IMR-90 (cell line): ENCODE results near the gene FOXL3.

Experiments
- CEBPB ChIP-seq: IDR thresholded peaks from 2 replicates; pipeline ENCODE4 v1.6.1; 2012; ENCODE audit warnings: low read depth, low read length, improper control_type of control experiment
- CTCF ChIP-seq: conservative IDR thresholded peaks from 2 replicates; pipeline ENCODE4 v1.5.1; 2012; ENCODE audit warnings: mild to moderate bottlenecking, low read depth, low read length, improper control_type of control experiment
- FOS ChIP-seq: fragments of 150-350 bp; IDR thresholded peaks from 2 replicates; pipeline ENCODE4 v1.6.1; 2016; ENCODE audit warnings: low read depth, low read length
- POLR2A ChIP-seq: IDR thresholded peaks from 2 replicates; pipeline ENCODE4 v1.6.1; 2012; ENCODE audit warnings: mild to moderate bottlenecking, low read depth, low read length
- USF2 ChIP-seq: fragments of 150-350 bp; IDR thresholded peaks from 2 replicates; pipeline ENCODE4 v1.6.1; 2017; ENCODE audit warnings: mild to moderate bottlenecking, antibody characterized with exemption, low read length, low read depth

GRCh38 chr7:325811-326210, 35.8 kb downstream of the FOXL3 start:
- TF ChIP-seq CTCF, result no peak
- no peak for TF ChIP-seq POLR2A
- no peak for TF ChIP-seq USF2
- no peak for TF ChIP-seq CEBPB
- TF ChIP-seq FOS, result no peak
